Fibroblast of skin of left biceps (primary cell): Measurements from ENCODE around the gene ZSCAN4.

Experiments
- DNase-seq, 2 experiments: peaks; one replicate each; pipeline ENCODE4 v3.0.0-alpha.2; 2013; ENCODE audit warnings: low read depth in 2 of 2

ZSCAN4 gene

GRCh38 chr19:57668635-57669034 is at the start of gene ZSCAN4:
ZSCAN4 (plus strand) TSS chr19:57668935; CDS start chr19:57676146, 7,211 bp downstream.
- no peak for DNase-seq

GRCh38 chr19:57620673-57621348 is 47.9 kb upstream of the ZSCAN4 start:
- DNase-seq, result no peak

- no peak for DNase-seq
Observed at GRCh38 chr19:57623091-57623490, 45.6 kb upstream of the ZSCAN4 start.

GRCh38 chr19:57632987-57633831 is 35.5 kb upstream of the ZSCAN4 start, which contains the start of gene ZNF211:
ZNF211 (plus strand) TSS chr19:57633168; CDS start chr19:57633347, 179 bp downstream.
- DNase-seq, result peak; percentile 80 to 81

GRCh38 chr19:57633832-57634131 is 35.0 kb upstream of the ZSCAN4 start:
- no peak for DNase-seq

GRCh38 chr19:57637379-57637778 is 31.4 kb upstream of the ZSCAN4 start:
- DNase-seq, result no peak

GRCh38 chr19:57641715-57642234 is 27.0 kb upstream of the ZSCAN4 start:
- no peak for DNase-seq

GRCh38 chr19:57642396-57643046 is 26.2 kb upstream of the ZSCAN4 start:
- no peak for DNase-seq

GRCh38 chr19:57643734-57644133 is 25.0 kb upstream of the ZSCAN4 start:
- no peak for DNase-seq

GRCh38 chr19:57648331-57649003 is 20.3 kb upstream of the ZSCAN4 start:
- DNase-seq, result no peak

GRCh38 chr19:57651654-57651996 is 17.1 kb upstream of the ZSCAN4 start:
- DNase-seq, result no peak

GRCh38 chr19:57653689-57654088 is 15.0 kb upstream of the ZSCAN4 start:
- no peak for DNase-seq

GRCh38 chr19:57655443-57655842 is 13.3 kb upstream of the ZSCAN4 start:
- DNase-seq, result no peak

GRCh38 chr19:57656346-57656745 is 12.4 kb upstream of the ZSCAN4 start:
- no peak for DNase-seq

- peak; percentile 5 to 19 for DNase-seq
Observed at GRCh38 chr19:57664269-57665127, 4.2 kb upstream of the ZSCAN4 start.

- no peak for DNase-seq
Observed at GRCh38 chr19:57665261-57665806, 3.4 kb upstream of the ZSCAN4 start.

GRCh38 chr19:57667228-57667627 is 1.5 kb upstream of the ZSCAN4 start:
- no peak for DNase-seq

GRCh38 chr19:57671124-57671895 is 2.6 kb downstream of the ZSCAN4 start:
- DNase-seq, result no peak

GRCh38 chr19:57672466-57672865 is 3.7 kb downstream of the ZSCAN4 start:
- no peak for DNase-seq

- DNase-seq, result no peak
Observed at GRCh38 chr19:57675881-57676280, 7.1 kb downstream of the ZSCAN4 start.
